HG02610 (cell line): Measurements from ENCODE around the gene BPIFA1.

Source experiments
- ATAC-seq: cut with Tn5 transposase; IDR thresholded peaks from one replicate; pipeline ENCODE4 v1.9.1; 2021; ENCODE audit warnings: mild to moderate bottlenecking, moderate library complexity; ENCODE audit not compliant: unreplicated experiment

The BPIFA1 gene

DNA sequence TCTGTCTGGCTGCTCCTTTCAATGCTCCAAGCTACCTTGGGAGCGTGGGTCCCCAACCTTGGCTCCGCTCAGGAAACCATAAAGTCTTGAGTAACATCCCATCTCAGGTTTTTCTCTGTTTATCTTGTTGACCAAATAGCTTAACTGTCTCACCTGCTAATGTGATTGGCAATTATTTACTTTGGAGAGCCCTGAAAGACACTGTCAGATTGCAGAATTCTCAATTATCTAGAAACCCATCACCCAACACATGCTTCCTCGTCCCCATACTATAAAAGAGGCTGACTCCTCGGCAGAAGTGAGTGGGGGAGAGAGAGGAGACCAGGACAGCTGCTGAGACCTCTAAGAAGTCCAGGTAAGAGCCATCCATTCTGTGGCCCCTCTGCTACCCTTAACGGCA lies at the start of gene BPIFA1:
TSS of gene BPIFA1 (plus strand) at position 301 of the 400 bp plus-strand sequence. CDS start 1,716 bp downstream, outside the sequence.
- no peak for ATAC-seq

DNA sequence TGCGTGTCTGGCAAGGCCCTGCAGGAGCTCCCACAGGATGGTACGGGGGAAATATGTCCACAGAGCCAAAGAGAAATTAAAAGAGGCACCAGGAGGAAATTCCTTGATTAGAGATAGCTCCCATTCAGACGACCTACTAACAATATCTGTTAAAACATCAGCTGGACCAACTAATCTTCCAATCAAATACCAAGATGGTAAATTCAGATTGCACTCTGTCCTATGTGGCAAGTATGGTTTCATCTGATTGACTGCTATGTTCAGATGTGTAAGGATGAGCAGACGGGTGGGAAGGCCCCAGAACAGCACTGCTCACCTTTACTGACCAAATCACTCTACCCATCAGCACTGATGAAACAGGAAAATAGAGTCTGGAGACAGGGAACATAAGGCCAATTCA lies 48.3 kb upstream of the BPIFA1 start:
- no peak for ATAC-seq

DNA sequence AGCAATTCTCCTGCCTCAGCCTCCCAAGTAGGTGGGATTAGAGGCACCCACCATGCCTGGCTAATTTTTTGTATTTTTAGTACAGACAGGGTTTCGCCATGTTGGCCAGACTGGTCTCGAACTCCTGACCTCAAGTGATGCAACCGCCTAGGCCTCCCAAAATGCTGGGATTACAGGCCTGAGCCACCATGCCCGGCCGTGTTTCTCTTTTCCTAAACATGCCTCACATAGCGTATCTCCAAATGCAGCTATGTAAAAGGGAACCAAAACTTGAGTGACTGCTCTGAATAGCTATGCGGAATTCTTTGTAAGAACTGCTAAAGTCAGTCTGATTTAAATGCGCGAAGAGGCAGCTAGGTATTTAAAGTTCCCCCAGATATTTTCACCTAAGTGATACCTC lies 47.4 kb upstream of the BPIFA1 start:
- ATAC-seq, result no peak

DNA sequence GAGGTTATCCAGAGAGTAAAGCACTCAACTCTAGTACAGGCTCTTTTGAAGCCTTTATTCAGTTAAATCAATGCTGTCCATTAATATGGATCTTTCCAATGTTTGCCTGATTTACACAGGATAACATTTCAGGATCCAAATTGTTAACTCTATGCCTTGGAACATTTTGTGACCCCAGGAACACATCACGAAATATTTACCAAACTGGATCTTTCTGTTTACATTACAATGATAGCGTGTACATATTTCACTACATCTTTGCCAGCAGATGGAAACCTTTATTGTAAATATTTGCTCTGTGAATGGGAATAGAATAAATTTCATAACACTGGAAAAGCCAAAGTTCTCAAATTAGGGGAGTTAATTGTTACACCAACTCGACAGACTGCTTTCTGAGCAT lies 44.3 kb upstream of the BPIFA1 start:
- ATAC-seq, result no peak

DNA sequence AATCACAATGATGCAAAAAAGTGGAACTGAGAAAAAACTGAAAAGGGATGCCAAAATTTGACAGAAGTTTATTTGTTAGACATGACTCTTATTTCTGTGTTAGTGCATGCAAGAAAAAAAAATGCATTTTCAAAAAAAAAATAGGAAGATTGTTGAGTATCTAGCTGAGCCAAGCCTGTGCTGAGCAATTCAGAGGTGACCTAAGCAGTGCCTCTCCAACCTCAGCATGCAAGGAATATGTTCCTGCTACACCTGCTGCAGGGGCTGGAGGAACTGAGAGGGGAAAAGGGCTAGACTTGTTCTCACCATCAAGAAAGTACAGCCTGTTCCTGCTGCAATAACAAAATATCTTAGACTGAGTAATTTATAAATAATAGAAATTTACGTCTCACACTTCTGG lies 43.8 kb upstream of the BPIFA1 start:
- no peak for ATAC-seq

DNA sequence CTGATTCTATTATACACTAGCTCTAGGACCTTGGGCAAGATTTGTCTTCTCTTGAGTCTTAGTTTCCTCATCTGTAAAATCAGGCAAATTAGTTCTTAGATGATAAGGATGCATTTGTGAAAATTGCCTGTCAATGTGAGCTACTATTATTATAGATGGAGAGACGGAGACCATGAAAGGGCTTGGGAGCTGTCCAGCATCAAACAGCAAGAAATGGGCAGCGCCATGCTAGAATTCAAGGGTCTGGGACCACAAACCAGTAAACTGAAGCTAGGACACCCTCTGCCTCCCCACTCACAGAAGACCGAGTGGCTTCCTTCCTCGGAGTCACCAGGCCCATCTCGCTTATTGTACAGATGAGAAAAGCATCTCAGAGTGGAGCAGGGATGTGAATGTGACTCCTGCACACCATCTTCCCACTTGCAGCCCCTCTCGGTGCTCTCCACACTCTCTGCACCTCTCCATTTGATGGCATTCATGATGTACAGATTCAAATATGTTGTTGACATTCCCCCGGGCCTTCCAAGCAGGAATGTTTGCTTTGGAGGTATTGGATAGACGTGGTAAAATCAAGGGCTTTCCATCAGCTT lies 42.8 kb upstream of the BPIFA1 start:
- no peak for ATAC-seq

DNA sequence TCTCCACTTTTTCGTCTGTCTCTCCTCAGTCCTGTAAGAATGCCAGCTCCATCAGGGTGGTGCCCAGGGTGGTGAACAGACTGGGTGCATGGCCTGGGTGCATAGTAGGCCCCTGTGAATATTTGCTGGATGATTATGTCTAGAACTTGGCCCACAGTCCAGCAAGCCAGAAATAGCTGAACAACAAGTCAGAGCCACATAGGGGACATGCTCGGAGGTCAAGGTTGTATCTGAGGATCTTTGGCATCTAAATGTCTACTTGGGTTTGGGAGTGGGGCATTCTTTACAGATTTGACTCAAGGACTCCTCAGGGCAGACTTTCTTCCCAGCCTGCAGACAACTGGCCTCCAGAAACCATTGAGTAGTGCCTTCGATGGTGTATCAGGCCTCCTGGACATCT lies 36.8 kb upstream of the BPIFA1 start:
- no peak for ATAC-seq

DNA sequence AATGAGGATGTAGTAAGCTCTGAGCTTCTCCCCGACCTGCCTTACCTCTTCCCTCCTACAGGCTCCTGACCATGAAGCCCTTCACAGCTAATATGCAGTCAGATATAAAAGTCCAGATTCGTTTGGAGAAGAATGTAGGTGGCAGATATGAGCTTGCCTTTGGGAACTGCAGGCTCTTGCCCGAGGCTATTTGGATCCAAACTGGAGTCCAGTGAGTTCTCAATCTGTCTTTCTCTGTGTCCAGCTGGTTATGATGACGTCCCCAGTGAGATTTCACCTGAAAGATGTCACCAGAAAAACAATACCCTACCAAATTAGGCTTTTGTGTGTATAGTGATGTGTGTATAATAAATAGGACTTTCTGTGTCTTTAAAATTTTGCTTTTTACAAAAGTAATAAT lies 33.3 kb upstream of the BPIFA1 start:
- ATAC-seq, result no peak

DNA sequence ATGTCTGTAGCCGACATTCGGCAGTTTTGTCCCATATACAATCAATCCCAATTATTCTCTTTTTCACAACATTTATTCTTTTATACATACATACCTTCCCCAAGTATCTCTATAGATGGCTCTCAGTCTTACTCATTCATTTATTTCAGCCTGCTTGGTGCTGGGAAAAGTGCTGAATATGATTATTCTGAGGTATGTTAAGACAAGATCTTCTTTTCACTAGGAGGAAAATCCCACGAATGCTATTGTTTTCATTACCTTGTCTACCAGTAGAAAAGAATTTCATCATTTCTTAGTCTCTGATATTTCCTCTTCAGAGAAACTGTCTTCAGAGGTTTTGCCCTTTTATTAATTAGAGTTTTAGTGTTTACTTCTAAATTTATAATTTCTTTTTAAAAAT lies 32.4 kb upstream of the BPIFA1 start:
- ATAC-seq, result no peak

DNA sequence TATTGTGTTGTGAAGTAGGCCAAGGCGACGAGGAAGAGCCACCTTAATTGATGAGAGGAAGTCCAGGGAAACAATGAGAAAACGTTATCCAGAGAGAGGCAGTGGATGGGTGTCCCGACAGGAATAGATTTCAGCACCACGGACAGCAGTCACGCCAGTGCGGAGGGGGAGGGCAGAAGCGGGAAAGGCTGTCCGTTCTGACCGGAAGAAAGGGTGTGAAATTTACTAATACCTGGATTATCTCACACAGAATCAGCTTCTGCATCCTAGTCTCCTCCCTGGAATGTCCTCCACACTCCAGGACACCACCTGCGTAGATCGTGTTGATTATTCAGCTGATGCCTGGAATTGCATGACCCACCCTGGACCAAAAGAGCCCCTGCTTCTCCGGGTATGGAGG lies 26.0 kb upstream of the BPIFA1 start:
- ATAC-seq, result no peak

DNA sequence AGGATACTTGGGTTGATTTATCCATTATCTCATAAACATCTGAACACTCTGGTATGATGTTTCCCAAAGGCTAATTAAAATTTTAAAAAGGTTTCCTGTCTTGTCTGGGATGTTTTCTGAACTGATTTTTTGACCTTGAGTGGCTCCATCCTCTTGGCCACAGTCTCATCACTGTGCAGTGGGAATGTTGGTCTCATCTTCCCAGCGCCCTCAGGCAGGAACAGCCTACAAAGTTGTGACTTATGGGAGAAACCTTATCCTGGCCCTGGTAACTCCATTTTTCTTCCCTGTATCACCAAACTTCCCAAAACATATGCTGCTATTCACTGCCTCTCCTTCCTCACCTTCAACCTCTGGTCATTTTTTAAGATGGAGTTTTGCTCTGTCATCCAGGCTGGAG lies 25.4 kb upstream of the BPIFA1 start:
- no peak for ATAC-seq

DNA sequence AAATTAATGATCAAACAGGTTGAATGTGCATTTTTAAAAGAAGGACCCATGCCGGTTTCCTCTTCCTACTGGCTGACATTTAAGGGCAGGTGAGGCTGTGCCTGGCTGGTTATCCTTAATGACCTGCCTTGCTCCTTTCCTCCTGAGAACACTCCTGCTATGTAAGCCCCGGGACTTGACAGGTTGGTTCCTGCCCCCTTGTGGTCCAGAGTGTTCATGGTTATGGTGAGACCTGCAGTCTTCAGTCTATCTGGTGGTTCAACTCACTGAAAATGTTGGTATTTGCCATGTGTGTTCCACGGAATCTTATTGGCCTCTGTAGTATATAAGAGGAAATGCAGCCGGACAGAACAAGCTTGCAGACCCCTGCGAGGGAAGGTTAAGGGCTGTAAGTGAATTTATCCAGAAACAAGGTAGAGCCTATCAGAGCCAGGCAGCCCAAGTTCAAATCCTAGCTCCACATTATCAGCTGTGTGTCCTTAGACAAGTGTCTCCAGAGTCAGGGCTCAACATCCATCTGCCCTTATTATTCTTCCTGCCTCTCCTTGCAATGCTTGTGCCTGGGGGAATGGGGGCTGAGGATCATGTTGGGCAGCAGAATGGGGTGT lies 23.9 kb upstream of the BPIFA1 start:
- no peak for ATAC-seq

DNA sequence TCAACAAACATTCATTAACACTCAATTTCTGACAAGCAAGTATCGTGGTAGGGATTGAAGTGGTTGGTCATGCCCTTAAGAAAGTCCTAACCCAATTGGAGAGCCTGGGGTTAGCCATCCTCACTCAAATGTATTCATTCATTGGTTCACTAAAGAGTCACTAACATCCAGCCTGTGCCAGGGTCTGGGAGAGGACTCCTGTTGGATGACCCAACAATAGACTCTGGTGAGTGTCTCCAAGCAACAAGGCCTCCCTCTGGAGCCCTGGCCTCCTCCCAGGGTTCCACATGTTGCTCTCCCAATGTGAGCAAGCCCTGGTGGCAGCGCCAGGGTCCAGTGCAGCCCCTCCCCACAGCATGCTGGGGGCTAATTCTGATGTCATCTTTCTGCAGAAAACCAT lies 18.7 kb upstream of the BPIFA1 start, which contains the start of gene BPIFA3:
TSS of gene BPIFA3 (plus strand) at position 301 of the 400 bp plus-strand sequence. CDS start 185 bp downstream, outside the sequence.
- no peak for ATAC-seq

DNA sequence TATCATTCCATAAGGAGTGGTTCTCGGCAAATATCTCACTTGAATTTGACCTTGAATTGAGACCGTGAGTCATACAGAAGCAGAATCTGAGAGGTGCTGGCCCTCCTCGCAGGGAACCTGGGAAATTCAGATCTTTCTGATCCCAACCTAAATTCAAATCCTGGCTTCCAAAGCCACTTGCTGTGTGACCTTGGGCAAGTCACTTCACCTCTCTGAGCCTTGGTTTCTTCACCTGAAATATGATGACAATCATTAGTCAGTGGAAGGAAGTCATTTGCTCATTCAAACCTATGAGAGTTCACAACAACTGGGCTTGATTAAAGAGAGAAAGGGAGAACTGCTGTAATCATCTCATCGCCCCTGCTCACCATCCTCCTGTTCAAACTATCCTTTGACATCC lies 11.4 kb upstream of the BPIFA1 start:
- ATAC-seq, result no peak

DNA sequence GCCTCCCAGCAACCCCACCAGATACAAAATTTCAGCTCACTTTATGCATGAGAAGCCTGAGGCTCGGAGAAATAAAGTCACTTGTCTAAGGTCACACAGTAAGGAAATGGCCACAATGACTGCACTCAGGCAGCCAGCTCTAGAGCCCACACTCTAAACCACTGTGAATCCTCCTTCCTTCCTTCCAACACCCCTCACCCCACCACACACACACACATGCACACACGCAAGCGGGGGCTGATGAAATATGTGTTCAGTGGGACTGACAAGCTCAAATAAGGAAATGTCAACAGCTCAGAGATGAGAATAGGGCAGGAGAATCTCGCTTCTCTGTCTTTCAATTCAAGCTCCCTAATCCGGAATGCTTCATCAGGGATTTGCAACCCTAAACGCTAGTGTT lies 6.0 kb upstream of the BPIFA1 start:
- ATAC-seq, result no peak

DNA sequence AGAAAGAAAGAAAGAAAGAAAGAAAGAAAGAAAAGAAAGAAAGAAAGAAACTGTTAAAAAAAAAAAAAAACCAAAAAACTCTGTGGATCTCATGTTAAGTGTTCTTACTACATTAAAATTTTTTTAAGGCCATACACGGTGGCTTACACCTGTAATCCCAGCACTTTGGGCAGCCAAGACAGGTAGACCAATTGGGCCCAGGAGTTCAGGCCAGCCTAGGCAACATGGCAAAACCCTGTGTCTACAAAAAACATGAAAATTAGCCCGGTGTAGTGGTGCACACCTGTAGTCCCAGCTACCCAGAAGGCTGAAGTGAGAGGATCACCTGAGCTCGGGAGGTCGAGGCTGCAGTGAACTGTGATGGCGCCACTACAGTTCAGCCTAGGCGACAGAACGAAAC lies 4.6 kb upstream of the BPIFA1 start:
- ATAC-seq, result no peak

DNA sequence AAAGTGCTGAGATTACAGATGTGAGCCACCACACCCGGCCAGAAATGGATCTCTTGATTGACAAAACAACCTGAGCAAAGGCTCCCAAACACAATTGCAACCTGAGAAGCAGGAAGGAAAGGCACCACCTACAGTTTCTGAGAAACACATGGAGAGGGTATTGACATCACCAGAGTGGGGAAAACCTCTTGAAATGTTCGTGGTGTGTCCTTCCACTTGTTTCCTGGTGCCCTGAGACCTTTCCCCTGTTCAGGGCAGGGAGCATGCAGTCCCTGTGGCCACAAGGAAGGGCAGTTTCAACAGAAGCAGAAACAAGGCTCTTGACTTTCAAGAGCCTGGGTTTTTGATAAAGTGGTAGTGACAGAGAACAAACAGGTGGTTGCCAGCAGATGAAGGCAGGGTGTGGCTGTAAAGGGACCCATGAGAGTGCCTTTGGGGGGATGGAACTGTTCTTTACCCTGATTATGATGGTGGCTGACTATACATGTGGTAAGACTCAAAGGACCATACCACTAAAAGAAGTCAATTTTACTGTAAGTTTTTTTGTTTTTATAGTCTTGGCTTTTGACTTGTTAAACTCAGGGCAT lies 3.2 kb upstream of the BPIFA1 start:
- ATAC-seq, result no peak

DNA sequence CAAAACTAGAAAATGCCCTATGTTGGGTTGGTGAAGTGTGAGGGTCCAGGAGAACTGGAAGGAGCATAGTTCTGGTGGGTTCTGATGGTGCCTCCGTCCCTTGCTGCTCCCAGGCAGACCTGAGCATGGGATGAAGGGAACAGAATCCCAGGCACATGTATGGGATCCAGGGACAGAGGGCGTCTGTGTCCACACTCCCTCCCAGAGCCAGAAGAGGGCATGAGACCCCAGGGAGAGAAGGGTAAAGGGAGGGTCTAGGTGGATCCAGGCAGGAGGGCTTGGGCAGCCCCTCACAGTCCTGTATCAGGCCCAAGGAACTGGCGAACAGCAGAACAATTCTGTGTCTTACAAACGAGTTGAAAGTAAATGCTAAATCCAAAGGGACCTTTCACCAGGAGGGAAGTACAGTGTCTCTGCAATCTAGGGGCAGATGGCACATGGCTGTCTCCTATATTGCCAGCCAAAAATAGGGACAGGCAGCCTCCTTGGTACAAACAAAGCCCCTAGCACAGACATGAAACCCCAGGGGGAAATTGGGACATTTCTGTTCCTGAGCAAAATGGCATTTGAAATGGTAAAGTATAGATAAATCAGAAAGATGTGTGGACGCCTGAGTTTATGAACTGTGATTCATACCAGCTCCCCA lies 2.5 kb upstream of the BPIFA1 start:
- ATAC-seq, result no peak

DNA sequence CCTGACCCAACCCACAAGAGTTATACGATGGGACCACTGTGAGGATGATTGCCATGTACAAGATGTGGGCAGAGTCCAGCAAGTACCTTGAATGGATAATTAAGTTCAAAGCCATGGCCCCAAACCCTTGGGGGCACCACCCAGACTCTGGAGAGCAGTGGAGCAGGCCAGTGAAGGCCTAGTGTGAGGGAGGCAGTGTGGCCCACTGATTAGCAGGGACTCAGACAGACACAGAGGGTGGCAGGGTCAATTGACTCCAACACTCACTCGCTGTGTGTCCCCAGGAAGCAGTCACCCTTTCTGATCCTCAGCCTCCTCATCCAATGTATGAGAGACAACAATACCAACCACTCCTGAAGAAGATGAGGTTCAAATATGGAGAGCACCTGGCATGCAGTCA lies 1.7 kb upstream of the BPIFA1 start:
- ATAC-seq, result no peak

DNA sequence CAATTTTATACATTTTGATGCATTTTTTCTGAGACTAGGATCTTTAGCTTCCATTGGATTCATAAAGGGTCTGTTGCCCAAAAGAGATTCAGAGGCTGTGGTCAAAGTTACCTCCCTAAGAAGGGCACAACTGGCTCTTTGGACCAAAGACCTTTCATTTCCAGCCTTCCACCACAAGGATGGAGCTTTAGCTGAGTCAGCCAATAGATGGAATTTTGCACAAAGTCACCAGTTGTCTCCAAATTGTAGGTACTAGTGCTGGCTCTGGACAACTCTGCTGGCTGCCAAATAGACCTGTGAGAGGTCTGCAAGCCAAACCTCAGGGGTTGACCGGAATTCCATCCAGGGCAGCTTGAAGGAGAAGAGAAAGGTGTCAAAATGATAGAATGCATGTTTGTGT lies 555 bp downstream of the BPIFA1 start:
- no peak for ATAC-seq

DNA sequence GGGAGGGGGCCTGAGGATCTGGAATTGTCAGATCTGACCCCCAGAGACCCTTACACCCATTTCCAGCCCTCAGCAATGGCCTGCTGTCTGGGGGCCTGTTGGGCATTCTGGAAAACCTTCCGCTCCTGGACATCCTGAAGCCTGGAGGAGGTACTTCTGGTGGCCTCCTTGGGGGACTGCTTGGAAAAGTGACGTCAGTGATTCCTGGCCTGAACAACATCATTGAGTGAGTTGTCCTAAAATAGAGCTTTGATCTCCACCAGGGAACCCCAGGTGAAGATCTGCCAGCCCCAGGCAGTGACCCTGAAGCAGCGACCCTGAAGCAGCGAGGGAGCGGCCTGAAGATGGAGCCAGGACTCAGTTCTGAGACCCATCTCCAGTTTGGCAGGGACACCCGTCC lies 2.2 kb downstream of the BPIFA1 start:
- no peak for ATAC-seq

DNA sequence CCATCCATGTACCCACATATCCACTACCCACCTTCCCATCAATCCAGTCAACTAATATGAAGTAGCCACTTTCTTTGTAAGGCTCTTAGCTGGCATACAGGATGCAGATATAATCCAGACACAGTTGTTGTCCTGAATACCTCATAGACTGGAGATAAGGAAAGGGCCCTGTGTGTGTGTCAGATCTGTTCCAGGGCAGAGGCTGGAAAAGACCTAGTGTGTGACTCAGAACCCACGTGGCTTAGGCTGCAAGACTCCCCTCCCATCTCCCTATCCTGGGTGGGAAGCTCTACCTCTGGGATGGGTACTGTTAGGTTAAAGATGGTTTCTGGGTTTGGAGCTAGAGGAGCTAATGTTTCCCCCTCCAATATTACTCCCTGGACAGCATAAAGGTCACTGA lies 3.6 kb downstream of the BPIFA1 start:
- ATAC-seq, result no peak
